GM18873 (cell line): Measurements from ENCODE around the gene UST.
"Not testable (repeated sequence)": the region's sequence is repeated elsewhere in the genome, so short reads cannot be mapped to it uniquely, and the experiment has no call there.

ENCODE experiments used
- ATAC-seq: cut with Tn5 transposase; IDR thresholded peaks from one replicate; pipeline ENCODE4 v1.9.1; 2021; ENCODE audit warnings: mild to moderate bottlenecking, moderate library complexity, moderate number of reproducible peaks; ENCODE audit not compliant: unreplicated experiment, low FRiP score

The UST gene

DNA sequence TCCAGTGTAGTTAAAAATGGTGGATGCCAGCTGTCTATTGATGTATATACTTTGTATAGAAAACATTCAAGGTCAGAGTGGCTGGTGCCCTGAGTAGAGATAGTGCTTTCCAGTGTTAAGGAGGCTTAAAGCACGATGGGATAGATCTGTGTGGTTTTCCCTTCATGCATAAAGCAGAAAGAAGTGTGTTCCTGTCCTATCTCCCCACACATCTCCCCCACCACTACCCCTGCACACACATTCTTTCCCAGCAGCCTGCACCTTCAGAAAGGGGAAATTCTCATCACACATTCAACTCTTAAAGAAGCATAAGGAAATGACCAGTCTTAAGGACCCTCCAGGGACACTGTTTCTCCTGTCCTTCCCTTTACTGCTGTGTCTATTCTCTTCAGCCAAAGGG lies 349.0 kb downstream of the UST start:
- ATAC-seq = no peak

DNA sequence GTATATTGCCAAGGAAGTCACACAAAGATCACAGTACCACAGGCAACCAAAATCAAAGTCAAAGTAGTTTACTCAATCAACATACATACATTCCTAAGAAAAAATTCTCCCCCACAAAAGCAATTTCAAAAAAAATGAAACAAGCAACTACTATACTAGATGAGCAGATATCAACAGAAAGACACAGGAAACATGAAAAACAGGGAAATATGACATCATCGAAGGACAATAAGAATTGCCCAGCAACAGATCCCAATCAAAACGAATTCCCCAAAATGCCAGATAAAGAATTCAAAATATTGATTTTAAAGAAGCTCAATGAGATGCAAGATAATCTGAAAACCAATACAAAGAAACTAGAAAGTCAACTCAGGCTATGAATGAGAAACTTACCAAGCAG lies 351.0 kb downstream of the UST start:
- no peak for ATAC-seq

DNA sequence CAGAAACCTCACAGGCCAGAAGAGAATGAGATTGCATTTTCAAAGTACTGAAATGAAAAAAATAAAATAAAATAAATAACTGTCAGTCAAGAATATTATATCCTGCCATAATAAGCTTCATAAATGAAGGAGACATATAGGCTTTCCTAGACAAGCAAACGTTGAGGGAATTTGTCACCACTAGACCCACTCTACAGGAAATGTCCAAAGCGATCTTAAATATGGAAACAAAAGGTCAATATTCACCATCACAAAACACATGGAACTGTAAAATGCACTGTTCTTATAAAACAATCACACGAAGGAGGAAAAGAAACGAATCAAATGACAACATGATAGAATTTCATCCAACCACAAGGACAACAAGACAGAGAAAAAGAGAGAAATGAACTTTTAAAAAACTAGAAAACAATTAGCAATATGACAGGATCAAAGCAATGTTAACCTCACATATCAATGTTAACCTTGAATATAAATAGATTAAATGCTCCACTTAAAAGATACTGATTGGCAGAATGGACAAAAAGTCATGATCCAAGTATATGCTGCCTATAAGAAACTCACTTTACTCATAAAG lies 352.0 kb downstream of the UST start:
- no peak for ATAC-seq

DNA sequence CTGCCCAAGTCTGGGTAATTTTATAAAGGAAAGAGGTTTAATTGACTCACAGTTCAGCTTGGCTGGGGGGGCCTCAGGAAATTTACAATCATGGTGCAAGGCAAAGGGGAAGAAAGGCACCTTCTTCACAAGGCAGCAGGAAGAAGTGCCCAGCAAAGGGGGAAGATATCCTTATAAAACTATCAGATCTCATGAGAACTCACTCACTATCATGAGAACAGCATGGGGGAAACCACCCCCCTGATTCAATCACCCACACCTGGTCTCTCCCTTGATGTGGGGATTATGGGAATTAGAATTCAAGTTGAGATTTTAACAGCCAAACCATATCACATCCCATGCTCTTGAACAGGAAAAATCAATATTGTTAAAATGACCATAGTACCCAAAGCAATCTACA lies 355.5 kb downstream of the UST start:
- no peak for ATAC-seq

DNA sequence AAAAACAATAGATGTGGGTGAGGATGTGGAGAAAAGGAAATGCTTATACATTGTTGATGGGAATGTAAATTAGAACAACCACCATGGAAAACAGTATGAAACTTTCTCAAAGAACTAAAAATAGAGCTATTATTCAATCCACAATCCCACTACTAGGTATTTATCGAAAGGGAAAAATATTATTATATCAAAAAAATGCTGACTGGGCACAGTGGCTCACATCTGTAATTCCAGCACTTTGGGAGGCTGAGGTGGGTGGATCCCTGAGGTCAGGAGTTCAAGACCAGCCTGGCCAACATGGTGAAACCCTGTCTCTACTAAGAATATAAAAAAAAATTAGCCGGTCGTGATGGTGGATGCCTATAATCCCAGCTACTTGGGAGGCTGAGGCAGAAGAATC lies 357.1 kb downstream of the UST start:
- not testable (repeated sequence) for ATAC-seq

DNA sequence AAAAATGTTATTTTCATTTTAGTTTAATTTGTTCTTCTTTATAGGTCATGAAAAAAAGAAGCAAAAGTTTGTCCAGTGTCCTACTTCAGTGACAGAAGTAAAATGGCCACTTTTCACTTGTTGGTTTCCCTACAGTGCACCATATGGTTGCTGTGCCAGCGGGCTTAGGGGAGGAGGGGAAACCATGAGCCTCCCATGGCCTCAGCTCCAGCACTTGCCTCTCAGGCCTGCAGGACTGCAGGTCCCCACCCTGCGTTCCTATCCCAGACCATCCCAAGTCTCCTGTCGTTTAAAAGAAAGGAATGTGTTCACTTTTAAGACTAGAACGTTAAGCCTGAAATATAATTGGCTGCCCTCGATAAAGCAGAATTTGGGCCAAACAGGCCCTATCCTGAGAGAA lies 360.7 kb downstream of the UST start:
- no peak for ATAC-seq

DNA sequence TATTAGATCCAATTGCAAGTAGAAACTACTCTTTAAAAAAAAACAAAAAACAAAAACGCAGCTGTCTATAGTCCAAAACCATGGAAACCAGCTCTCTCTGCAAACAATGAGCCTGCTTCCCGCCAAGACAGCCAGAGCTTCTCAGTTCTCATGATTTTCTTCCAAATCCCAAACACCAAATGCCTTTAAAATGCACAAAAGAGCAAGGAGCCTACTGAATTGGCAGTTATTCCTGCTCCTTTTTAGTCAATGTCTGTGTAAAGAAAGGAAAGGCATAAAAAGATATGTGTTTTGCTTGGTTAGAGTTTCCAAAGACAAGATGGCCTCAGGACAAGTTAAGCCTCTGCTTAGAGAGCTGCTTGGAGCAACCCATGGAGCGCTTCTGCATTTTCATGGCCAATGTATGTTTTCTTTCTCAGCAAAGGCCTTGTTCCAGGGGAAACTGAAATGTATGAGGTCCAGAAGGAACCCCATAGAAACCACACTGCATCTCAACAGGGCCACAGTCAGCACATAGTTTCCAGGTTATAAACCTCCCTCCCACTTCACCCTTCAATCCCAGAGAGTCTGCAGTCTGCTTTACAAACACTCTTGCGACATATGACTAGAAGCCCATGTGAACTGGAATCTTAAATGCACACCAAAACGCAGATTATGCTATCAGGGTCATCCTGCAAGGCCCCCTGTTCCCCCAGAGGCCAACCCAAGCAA lies 361.4 kb downstream of the UST start:
- ATAC-seq = no peak

DNA sequence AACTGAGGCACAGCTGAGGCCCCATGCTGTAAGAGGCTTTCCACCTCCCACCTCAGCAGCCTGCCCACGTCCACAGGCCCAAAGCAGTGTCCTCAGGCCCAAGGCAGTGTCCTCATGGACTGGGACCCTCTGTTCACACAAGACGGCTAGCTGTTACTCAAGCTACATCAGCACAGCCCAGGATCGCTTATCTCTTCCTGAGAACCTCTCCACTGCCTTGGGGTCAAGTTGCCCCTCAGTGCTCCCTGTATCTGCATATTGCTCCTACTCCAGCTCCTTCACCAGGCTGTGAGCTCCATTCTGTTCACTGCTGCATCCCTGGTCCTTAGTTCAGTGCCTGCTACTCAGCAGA lies 361.9 kb downstream of the UST start:
- no peak for ATAC-seq

DNA sequence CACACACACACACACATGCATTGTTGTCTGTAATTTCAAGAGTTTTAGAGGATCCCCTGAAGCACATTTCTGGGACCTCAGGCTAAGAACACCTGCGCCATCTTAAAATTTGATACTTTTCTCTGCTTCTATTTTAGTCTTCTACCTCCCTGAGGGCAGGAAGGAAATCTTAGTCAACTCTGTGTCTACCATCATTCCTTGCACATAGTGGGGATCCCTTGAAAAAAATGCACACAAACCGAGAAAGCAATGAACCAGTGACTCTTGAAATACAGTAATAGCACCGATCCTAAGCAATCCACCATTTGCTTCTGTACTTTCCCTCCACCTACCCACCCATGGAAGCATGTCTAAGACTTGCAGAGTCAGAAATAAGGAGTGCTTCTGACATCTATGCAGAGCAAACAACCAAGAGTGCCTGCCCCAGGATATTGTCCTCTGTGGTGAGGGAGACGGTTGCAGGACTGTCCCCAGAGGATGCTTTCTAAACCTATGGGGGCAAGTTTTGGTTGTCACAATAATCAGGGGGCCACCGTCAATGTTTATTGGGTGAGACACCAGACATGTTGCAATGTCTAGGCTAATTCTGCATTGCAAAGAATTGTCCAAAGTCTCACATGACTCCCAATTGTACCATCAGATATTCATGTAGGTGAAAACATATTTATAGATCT lies 362.7 kb downstream of the UST start:
- ATAC-seq = no peak

DNA sequence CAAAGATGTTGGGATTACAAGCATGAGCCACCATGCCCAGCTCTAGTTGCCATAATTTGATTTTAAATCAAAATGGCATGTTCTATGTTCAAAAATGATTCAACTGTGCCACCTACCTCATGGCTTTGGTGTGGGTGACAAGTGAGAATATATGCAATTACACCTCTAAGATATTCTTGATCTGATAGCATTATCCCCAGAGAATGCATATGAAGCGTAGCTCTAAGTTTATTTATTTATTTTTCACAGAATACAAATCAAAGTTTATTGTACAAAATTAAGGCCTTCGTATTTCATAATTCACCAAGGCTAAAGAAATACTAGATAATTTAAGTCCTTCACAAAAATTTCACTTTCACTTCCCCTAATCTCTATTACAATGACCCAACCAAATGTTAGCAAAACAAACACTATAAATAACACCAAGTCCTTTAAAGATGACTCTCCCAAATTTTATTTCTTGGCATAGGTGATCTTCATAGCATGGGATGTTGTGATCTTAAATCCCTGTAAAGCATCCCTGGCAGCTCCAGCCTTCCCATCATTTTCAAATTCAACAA lies 364.8 kb downstream of the UST start:
- no peak for ATAC-seq

DNA sequence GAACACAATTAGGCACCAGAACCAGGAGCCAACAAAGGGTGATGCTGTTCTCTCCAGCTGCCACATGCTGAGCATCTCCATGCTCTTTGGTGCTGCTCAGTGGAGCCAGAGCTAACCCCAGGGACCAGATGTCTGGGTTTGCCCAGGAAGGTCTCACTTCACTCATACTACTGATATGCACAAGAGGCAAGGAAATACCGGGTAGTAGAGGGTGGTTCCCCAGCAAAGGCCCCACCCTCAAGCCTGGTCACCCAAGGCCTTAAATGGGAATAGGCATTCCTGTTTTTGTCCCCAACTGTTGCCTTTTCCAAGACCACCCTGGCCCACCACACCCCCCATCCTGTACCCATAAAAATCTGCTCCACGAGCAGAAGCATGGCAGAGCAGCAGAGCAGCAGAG lies 366.1 kb downstream of the UST start:
- no peak for ATAC-seq

DNA sequence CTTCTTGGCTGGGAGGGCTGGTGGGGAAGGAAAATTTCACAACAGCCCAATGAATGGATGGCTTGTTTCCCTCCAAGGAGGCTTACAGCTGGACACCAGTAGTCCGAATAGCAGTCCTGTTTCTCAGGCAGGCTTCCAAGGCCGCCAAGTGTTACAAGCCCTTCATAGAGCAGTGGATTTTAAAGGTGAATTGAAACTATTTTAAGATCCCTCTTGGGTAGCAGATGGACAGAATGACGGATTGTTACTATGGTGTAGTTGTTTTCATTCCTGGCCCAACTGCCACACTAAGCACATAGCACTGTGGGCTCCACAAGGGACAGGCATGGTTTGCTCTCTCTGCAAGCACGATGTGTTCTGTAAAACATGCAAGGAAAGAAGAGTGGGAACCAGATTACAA lies 367.3 kb downstream of the UST start:
- no peak for ATAC-seq

DNA sequence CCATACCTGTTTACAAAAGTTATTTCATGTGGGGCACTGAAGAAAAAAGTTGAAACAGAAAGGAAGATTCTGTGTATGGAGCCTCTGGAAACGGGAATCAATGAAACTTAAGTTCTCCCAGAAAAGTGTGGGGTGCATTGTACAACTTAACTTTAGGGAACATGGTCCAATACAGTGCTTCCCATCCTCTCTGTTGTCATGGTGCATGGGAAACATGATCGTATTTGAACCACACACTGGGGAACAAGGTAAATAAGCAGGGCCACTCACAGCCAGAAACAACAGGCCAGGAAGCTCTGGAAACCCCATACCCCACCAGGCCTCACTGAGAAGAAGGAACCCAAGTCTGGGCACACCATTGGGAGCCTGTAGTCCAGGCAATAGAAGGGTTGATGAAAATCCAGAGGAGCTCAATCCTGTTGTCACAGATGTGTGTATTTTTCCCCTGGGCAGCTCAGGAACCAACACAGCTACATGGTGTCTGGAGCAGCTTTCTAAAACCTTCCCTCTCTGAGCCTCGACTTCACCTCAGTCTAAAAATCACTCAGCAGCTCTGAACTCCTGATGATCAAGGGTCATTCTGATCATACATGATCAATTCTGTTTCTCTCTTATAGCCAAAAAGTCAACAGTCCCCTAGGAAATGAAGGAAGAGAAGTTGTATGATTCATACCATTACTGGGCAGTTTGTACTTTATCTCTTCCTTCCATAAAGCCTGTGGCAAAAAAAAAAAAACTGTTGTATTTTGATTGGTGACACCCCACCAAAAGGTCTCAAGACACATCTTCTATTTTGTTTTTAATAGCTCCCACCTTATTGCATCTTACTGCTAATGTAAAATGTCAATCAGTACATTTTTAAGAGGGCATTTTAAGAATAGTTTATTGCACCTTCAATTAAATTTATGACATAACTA lies 372.2 kb downstream of the UST start:
- no peak for ATAC-seq

DNA sequence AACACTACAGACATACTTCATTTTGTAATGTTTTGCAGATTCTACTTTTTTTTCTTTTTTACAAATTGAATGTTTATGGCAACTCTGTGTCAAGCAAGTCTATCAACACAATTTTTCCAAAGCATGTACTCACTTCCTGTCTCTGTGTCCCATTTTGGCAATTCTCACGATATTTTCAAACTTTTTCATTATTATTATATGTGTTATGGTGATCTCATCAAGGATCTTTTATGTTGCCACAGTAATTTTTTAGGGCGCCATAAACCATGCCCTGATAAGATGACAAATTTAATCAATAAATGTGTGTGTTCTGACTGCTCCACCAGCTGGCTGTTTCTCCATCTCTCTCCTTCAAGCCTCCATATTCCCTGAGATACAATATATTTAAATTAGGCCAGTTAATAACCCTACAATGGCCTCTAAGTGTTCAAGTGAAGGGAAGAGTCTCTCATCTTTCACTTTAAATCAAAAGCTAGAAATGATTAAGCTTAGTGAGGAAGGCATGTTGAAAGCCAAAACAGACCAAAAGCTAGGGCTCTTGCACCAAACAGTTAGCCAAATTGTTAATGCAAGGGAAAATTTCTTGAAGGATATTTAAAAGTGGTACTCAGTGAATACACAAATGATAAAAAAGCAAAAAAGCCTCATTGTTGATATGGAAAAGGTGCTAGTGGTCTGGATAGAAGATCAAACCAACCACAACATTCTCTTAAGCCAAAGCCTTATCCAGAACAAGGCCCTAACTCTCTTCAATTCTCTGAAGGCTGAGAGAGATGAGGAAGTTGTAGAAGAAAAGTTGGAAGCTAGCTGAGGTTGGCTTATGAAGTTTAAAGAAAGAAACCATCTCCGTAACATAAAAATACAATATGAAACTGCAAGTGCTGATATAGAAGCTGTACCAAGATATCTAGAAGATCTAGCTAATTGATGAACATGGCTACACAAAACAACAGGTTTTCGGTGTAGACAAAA lies 376.3 kb downstream of the UST start:
- no peak for ATAC-seq

DNA sequence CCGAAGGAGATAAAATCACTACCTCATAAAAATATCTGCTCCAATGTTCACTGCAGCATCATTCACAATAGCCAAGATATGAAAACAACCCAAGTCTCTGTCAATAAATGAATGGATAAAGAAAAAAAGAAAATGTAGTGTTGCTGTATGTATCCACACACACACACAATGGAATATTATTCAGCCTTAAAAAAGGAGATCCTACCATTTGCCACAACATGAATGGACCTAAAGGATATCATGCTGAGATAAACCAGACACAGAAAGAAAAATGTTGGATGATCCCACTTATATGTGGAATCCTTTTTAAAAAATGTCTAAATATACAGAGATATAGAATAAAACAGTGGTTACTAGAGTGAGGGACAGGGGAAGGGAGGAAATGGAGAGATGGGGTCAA lies 378.5 kb downstream of the UST start:
- ATAC-seq = no peak
